ENCODE data around the gene MYO9B. TPM values are rescaled to one million over a fixed set of nuclear protein-coding genes. Genes with fewer than 3 reads are reported as not detected.

The MYO9B gene
- total and polyA plus RNA-seq, 9 of the 15 experiments (the other 6 are each of a cell fraction or from before 2014, with no cell fraction given): 2.4 to 77.6 (median 23.0) TPM

DNA sequence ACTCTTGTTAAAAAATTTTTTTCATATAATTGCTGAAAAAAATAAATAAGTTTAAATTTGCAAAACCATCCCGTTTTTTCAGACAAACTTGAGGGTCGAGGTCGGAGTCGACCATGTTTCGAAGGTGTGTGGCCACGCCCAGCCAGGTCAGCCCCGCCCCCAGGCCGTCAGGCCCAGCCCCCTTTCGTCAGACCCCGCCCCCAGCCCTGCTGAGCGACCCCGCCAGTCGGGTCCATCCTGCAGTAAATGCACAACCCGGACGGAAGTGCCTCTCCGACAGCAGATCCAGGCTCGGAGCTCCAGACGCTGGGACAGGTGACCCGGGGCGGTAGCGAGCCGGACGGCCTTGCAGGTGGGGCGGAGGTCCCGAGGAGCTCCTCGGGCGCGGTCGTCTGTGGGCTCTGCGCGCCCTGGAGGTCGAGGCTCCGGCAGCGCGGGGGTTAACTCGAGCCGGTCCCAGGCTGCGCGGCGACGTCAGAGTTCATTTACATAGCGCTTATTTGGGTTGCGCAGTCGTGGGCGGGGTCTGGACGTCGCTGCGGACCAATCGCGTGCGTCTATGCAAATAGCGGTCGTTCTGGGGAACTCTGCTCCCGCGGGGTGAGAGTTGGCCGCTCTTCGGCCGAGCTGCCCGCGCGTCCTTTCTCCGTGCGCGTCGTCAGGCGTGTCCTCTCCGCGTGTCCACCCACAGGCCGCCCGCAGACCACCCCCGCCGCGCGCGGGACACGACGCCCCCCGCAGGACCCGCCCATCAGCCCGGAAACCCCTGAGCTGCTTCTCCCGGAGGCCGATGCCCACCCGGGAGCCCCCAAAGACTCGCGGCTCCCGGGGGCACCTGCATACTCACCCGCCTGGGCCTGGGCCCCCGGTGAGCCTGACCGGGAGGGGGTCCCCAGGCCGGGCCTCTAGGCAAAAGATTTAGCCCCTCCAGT lies 150.7 kb downstream of the MYO9B start, which contains the start of gene OCEL1 (continued):
- TF ChIP-seq, protein P1, sequence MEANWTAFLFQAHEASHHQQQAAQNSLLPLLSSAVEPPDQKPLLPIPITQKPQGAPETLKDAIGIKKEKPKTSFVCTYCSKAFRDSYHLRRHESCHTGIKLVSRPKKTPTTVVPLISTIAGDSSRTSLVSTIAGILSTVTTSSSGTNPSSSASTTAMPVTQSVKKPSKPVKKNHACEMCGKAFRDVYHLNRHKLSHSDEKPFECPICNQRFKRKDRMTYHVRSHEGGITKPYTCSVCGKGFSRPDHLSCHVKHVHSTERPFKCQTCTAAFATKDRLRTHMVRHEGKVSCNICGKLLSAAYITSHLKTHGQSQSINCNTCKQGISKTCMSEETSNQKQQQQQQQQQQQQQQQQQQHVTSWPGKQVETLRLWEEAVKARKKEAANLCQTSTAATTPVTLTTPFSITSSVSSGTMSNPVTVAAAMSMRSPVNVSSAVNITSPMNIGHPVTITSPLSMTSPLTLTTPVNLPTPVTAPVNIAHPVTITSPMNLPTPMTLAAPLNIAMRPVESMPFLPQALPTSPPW (CRISPR knock-in tag; IDR thresholded peaks at IDR 0.05): peak; percentile 57
- TF ChIP-seq, protein P2, sequence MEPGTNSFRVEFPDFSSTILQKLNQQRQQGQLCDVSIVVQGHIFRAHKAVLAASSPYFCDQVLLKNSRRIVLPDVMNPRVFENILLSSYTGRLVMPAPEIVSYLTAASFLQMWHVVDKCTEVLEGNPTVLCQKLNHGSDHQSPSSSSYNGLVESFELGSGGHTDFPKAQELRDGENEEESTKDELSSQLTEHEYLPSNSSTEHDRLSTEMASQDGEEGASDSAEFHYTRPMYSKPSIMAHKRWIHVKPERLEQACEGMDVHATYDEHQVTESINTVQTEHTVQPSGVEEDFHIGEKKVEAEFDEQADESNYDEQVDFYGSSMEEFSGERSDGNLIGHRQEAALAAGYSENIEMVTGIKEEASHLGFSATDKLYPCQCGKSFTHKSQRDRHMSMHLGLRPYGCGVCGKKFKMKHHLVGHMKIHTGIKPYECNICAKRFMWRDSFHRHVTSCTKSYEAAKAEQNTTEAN (CRISPR knock-in tag; IDR thresholded peaks at IDR 0.05): peak; percentile 61; the same call in 1 of the 2 replicates
- TF ChIP-seq POLR2B (IDR thresholded peaks at IDR 0.05; ENCODE audit: low read depth, partially characterized antibody): peak; percentile 78
- TF ChIP-seq, protein P3, sequence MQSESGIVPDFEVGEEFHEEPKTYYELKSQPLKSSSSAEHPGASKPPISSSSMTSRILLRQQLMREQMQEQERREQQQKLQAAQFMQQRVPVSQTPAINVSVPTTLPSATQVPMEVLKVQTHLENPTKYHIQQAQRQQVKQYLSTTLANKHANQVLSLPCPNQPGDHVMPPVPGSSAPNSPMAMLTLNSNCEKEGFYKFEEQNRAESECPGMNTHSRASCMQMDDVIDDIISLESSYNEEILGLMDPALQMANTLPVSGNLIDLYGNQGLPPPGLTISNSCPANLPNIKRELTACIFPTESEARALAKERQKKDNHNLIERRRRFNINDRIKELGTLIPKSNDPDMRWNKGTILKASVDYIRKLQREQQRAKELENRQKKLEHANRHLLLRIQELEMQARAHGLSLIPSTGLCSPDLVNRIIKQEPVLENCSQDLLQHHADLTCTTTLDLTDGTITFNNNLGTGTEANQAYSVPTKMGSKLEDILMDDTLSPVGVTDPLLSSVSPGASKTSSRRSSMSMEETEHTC (IDR thresholded peaks at IDR 0.05): 0 out of 2 replicates have a peak, but pooled peaks have one; percentile 31
- TF ChIP-seq POLR2H (tag; IDR thresholded peaks at IDR 0.05; ENCODE audit: low read depth): peak; percentile 72
- TF ChIP-seq MYNN (IDR thresholded peaks at IDR 0.05): no peak
- no peak for TF ChIP-seq MYNN (CRISPR knock-in tag; IDR thresholded peaks at IDR 0.05)
- peak; percentile 99 for TF ChIP-seq POLR2G (IDR thresholded peaks at IDR 0.05; ENCODE audit: low read depth, low read length)
- no peak; the same call in 1 of the 2 replicates for TF ChIP-seq ZNF589 (CRISPR knock-in tag; IDR thresholded peaks at IDR 0.05; ENCODE audit: low read depth)
- TF ChIP-seq ESRRB (CRISPR knock-in tag; IDR thresholded peaks at IDR 0.05; ENCODE audit: borderline replicate concordance): no peak
- TF ChIP-seq SNRNP70 (optimal IDR thresholded peaks at IDR 0.05; ENCODE audit: low read depth, low read length): no peak
- peak; percentile 56 for TF ChIP-seq ETV1 (tag; conservative IDR thresholded peaks at IDR 0.05; ENCODE audit: low read depth)
- TF ChIP-seq ZNF212 (CRISPR knock-in tag; IDR thresholded peaks at IDR 0.05): no peak
- TF ChIP-seq FOXK2 (conservative IDR thresholded peaks at IDR 0.05 in 1 of 2, IDR thresholded peaks at IDR 0.05 in 1 of 2; ENCODE audit: low read depth in 2 of 2): peak in 1 of 2 experiments; percentile 18; a peak in 1 of 4 replicates
- peak; percentile 93 for TF ChIP-seq ATF7 (IDR thresholded peaks at IDR 0.05)
- TF ChIP-seq ZNF24 (IDR thresholded peaks at IDR 0.05): no peak
- no peak for TF ChIP-seq SIX5 (IDR thresholded peaks at IDR 0.05; ENCODE audit: borderline replicate concordance in 1 of 2, insufficient read depth in 1 of 2, low read depth in 1 of 2, low read length in 2 of 2)
- no peak for TF ChIP-seq ZNF324 (CRISPR knock-in tag; IDR thresholded peaks at IDR 0.05)
- TF ChIP-seq MEF2D (tag; conservative IDR thresholded peaks at IDR 0.05; ENCODE audit: low read depth): no peak
- peak in 1 of 2 experiments; percentile 74; a peak in 2 of 4 replicates for TF ChIP-seq HDAC1 (IDR thresholded peaks at IDR 0.05)
- TF ChIP-seq, protein P4, sequence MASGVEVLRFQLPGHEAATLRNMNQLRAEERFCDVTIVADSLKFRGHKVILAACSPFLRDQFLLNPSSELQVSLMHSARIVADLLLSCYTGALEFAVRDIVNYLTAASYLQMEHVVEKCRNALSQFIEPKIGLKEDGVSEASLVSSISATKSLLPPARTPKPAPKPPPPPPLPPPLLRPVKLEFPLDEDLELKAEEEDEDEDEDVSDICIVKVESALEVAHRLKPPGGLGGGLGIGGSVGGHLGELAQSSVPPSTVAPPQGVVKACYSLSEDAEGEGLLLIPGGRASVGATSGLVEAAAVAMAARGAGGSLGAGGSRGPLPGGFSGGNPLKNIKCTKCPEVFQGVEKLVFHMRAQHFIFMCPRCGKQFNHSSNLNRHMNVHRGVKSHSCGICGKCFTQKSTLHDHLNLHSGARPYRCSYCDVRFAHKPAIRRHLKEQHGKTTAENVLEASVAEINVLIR (CRISPR knock-in tag; IDR thresholded peaks at IDR 0.05): peak; percentile 60
- TF ChIP-seq MCM2 (IDR thresholded peaks at IDR 0.05; ENCODE audit: low read depth): no peak
